ENCODE results near the gene NOX4. TPM values are rescaled to one million over a fixed set of nuclear protein-coding genes. Genes with fewer than 3 reads are reported as not detected.

The NOX4 gene
- total and polyA plus RNA-seq, 2 donors (not counting 1 experiment from before 2014, with no cell fraction given), result not detected

DNA sequence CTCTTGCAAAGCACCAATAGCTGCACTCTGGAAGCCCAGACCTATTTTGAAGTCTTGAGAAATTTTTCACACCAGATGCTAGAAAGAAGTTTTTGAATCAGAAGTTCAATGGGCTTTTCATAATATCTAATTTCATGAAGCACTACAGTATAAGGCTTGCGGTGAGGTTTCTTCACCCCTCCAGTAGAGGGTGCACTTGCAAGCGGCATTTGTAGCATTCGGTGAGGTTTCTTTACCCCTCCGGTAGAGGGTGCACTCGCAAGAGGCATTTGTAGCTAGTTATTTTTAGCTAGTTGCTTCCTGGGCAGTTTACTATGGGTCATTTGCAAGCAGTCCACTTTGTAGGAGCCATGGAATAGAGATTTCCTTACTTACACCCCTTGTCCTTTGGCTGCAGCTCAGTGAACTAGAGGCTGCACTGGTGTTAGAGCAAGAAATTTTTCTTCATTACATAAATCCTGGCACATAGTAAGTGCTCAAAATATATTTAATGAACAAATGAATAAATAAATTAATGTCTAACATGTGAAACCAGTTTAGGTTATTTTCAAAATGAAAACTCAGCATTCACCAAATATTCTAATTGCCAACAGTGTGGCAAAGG is 7.8 kb upstream of the NOX4 start:
- Histone ChIP-seq H3K79me2 (ENCODE audit: control insufficient read depth, insufficient read depth, low read length) (no peaks in the 10 kb centered on the region), H3K4me2 (replicated peaks; ENCODE audit: low read depth, low read length, poor library complexity, severe bottlenecking) (no peak overlapping the region), H2AFZ (ENCODE audit: insufficient read depth, low read depth, low read length, poor library complexity, severe bottlenecking) (no peak overlapping the region), H3K9me3 (ENCODE audit: control extremely low read depth in 1 of 3, control insufficient read depth in 2 of 3, insufficient read depth in 1 of 3, low read length in 2 of 3) (no peaks in the 10 kb centered on the region), H3K4me3 (ENCODE audit: control extremely low read depth in 1 of 5, extremely low read depth in 1 of 5, insufficient read depth in 1 of 5, low read depth in 2 of 5, low read length in 4 of 5) (no peak overlapping the region), H3K27ac (ENCODE audit: low read length in 2 of 2) (no peak overlapping the region), H3K4me1 (ENCODE audit: control insufficient read depth in 2 of 2, insufficient read depth in 2 of 2, low read length in 2 of 2) (no peaks in the 10 kb centered on the region), H4K20me1 (ENCODE audit: control insufficient read depth, insufficient read depth, low read length, poor library complexity, severe bottlenecking) (no peaks in the 10 kb centered on the region), H3K27me3 (replicated peaks in 1 of 4; ENCODE audit: control extremely low read depth in 1 of 4, control insufficient read depth in 3 of 4, insufficient read depth in 4 of 4, low read length in 3 of 4) (no peaks in the 10 kb centered on the region), H3K36me3 (replicated peaks in 1 of 2; ENCODE audit: control extremely low read depth in 1 of 2, control insufficient read depth in 1 of 2, extremely low read depth in 1 of 2, insufficient read depth in 2 of 2, low read length in 1 of 2) (no peaks in the 10 kb centered on the region), H3K9ac (ENCODE audit: low read length) (no peak overlapping the region)
- intact Hi-C loops (cut with micrococcal nuclease), result no loop called here
- ChIA-PET CTCF (no interaction called here), POLR2A (no interaction called here)
- no CpG with 5 or more reads among the region's 5 CpGs for WGBS (ENCODE audit: insufficient coverage)
- no peak overlapping the region for H3K4me3 Mint-ChIP-seq
- ATAC-seq (ENCODE audit: low read depth) (no peak), DNase-seq (no peak)
- no peak for TF ChIP-seq EZH2 (IDR thresholded peaks at IDR 0.05; ENCODE audit: borderline replicate concordance, insufficient read depth, low read depth, low read length, poor library complexity, severe bottlenecking)
- TF ChIP-seq, protein P1, sequence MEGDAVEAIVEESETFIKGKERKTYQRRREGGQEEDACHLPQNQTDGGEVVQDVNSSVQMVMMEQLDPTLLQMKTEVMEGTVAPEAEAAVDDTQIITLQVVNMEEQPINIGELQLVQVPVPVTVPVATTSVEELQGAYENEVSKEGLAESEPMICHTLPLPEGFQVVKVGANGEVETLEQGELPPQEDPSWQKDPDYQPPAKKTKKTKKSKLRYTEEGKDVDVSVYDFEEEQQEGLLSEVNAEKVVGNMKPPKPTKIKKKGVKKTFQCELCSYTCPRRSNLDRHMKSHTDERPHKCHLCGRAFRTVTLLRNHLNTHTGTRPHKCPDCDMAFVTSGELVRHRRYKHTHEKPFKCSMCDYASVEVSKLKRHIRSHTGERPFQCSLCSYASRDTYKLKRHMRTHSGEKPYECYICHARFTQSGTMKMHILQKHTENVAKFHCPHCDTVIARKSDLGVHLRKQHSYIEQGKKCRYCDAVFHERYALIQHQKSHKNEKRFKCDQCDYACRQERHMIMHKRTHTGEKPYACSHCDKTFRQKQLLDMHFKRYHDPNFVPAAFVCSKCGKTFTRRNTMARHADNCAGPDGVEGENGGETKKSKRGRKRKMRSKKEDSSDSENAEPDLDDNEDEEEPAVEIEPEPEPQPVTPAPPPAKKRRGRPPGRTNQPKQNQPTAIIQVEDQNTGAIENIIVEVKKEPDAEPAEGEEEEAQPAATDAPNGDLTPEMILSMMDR (IDR thresholded peaks at IDR 0.05), result no peak
- peaks cover 2% of the 10 kb centered on the region for H3K9me3 Mint-ChIP-seq (ENCODE audit: insufficient read depth)
- no peak overlapping the region for H3K27ac Mint-ChIP-seq
- no peaks in the 10 kb centered on the region for H3K4me1 Mint-ChIP-seq
- H3K27me3 Mint-ChIP-seq, result no peaks in the 10 kb centered on the region

DNA sequence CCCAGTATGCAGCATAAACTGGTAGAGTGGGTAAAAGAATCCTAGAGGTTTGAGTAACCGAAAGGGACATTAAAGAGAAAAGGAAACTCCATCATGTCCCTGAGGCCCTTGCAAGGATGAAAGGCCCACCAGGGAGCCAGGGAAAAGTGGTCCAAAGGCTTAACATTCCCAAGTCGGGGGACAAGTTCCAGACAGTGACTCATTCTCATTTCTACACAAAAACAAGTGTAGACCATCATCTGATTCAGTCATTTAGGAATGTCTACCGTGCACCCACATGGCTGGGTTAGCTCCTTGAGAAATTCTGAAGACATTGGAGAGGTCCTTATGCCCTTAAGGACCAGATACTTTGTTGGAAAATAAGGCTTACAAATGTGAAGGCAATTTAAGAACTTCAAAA is 4.8 kb upstream of the NOX4 start:
- POLR2A ChIA-PET, result no interaction called here

More for the DNA sequence above, 4.8 kb upstream of the NOX4 start:
- Mint-ChIP-seq H3K9me3 (ENCODE audit: insufficient read depth) (peaks cover 2% of the 10 kb centered on the region), H3K4me1 (no peaks in the 10 kb centered on the region), H3K27ac (no peak overlapping the region), H3K4me3 (no peak overlapping the region), H3K27me3 (peaks cover under 1% of the 10 kb centered on the region)
- H3K27me3 ChIP-seq (replicated peaks in 1 of 4; ENCODE audit: control extremely low read depth in 1 of 4, control insufficient read depth in 3 of 4, insufficient read depth in 4 of 4, low read length in 3 of 4), result peaks cover 0 to 3% (median 0%) of the 10 kb centered on the region in 4 experiments
- no peak overlapping the region for H3K4me3 ChIP-seq (ENCODE audit: control extremely low read depth in 1 of 5, extremely low read depth in 1 of 5, insufficient read depth in 1 of 5, low read depth in 2 of 5, low read length in 4 of 5)
- intact Hi-C loops (cut with micrococcal nuclease), result no loop called here
- peaks cover 0 to 7% (median 0%) of the 10 kb centered on the region in 3 donors for H3K9me3 ChIP-seq (ENCODE audit: control extremely low read depth in 1 of 3, control insufficient read depth in 2 of 3, insufficient read depth in 1 of 3, low read length in 2 of 3)
- no peak overlapping the region for H3K4me2 ChIP-seq (replicated peaks; ENCODE audit: low read depth, low read length, poor library complexity, severe bottlenecking)
- TF ChIP-seq, protein P1 (IDR thresholded peaks at IDR 0.05), result no peak
- TF ChIP-seq EZH2 (IDR thresholded peaks at IDR 0.05; ENCODE audit: borderline replicate concordance, insufficient read depth, low read depth, low read length, poor library complexity, severe bottlenecking), result no peak
- H4K20me1 ChIP-seq (ENCODE audit: control insufficient read depth, insufficient read depth, low read length, poor library complexity, severe bottlenecking), result no peaks in the 10 kb centered on the region
- no peak overlapping the region for H3K9ac ChIP-seq (ENCODE audit: low read length)
- H3K27ac ChIP-seq (ENCODE audit: low read length in 2 of 2), result no peak overlapping the region
- no peak overlapping the region for H2AFZ ChIP-seq (ENCODE audit: insufficient read depth, low read depth, low read length, poor library complexity, severe bottlenecking)
- 65% methylated on average over 2 of the region's 3 CpGs for WGBS (ENCODE audit: insufficient coverage)
- CTCF ChIA-PET, result no interaction called here
- H3K36me3 ChIP-seq (replicated peaks in 1 of 2; ENCODE audit: control extremely low read depth in 1 of 2, control insufficient read depth in 1 of 2, extremely low read depth in 1 of 2, insufficient read depth in 2 of 2, low read length in 1 of 2), result no peaks in the 10 kb centered on the region
- no peaks in the 10 kb centered on the region for H3K4me1 ChIP-seq (ENCODE audit: control insufficient read depth in 2 of 2, insufficient read depth in 2 of 2, low read length in 2 of 2)
- no peak for ATAC-seq (ENCODE audit: low read depth)
- H3K79me2 ChIP-seq (ENCODE audit: control insufficient read depth, insufficient read depth, low read length), result no peaks in the 10 kb centered on the region
- DNase-seq, result no peak
